Tibial artery (tissue), 4 donors: ENCODE data around the gene ARR3.
"Not testable (repeated sequence)": the region's sequence is repeated elsewhere in the genome, so short reads cannot be mapped to it uniquely, and the experiment has no call there.

Experiments
- DNase-seq, 2 donors: peaks; one replicate each; pipeline ENCODE4 v3.0.0-alpha.2; 2019
- H3K27ac ChIP-seq, 2 donors: fragments of 200-600 bp; sonication (generic) in 1 of 2; 1 replicate in 1 of 2; 2 replicates in 1 of 2; pipeline ENCODE4 v1.5.1; 2018 to 2019; ENCODE audit warnings: mild to moderate bottlenecking in 1 of 2
- H3K27me3 ChIP-seq, 2 donors: fragments of 200-600 bp; sonication (generic) in 1 of 2; one replicate each; pipeline versions ENCODE4 v1.5.1 to v1.6.0; 2016 to 2019
- H3K36me3 ChIP-seq, 3 donors: fragments of 200-600 bp; sonication (generic) in 2 of 3; one replicate each; pipeline ENCODE4 v1.5.1; 2016 to 2019; ENCODE audit warnings: mild to moderate bottlenecking in 2 of 3
- H3K4me1 ChIP-seq, 4 donors: fragments of 200-600 bp; sonication (generic) in 2 of 4; 1 replicate in 3 of 4; 2 replicates in 1 of 4; pipeline ENCODE4 v1.5.1; 2016 to 2019
- H3K4me3 ChIP-seq, 2 donors: fragments of 200-600 bp; sonication (generic) in 1 of 2; 1 replicate in 1 of 2; 2 replicates in 1 of 2; pipeline ENCODE4 v1.5.1; 2018 to 2019; ENCODE audit warnings: mild to moderate bottlenecking in 2 of 2
- H3K9me3 ChIP-seq, 3 donors: fragments of 200-600 bp; sonication (generic) in 1 of 3; one replicate each; pipeline ENCODE4 v1.5.1; 2016 to 2019
- CTCF ChIP-seq, 2 experiments: fragments of 200-600 bp in 1 of 2; fragments of 450-650 bp in 1 of 2; IDR thresholded peaks; one replicate each; pipeline ENCODE4 v1.5.1; 2017 to 2019; ENCODE audit warnings: antibody characterized with exemption in 2 of 2, mild to moderate bottlenecking in 1 of 2, moderate library complexity in 1 of 2
- intact Hi-C: fragments of 100-400 bp; cut with DNase I; formaldehyde crosslinking; loops from one replicate; pipeline ENCODE4 v1.15.0; 2023; ENCODE audit warnings: low total_unique reads

Gene ARR3

GRCh38 chrX:70257423-70258288, 10.5 kb upstream of the ARR3 start:
- TF ChIP-seq CTCF (IDR thresholded peaks at IDR 0.05) = no peak
- Histone ChIP-seq H3K27me3 (no peaks in the 10 kb centered on the region), H3K36me3 (no peaks in the 10 kb centered on the region), H3K4me3 (no peak overlapping the region), H3K27ac (no peak overlapping the region), H3K9me3 (no peaks in the 10 kb centered on the region), H3K4me1 (no peaks in the 10 kb centered on the region)
- DNase-seq = no peak
- intact Hi-C loops = no loop called here

- Histone ChIP-seq H3K4me1 (no peaks in the 10 kb centered on the region), H3K27ac (no peak within 1 kb of the TSS), H3K36me3 (no peaks in the 10 kb centered on the region), H3K9me3 (no peaks in the 10 kb centered on the region), H3K4me3 (no peak within 1 kb of the TSS), H3K27me3 (no peaks in the 10 kb centered on the region)
- no peak for DNase-seq
- intact Hi-C loops = no loop called here
- no peak for TF ChIP-seq CTCF (IDR thresholded peaks at IDR 0.05)
Measured at GRCh38 chrX:70260104-70260503, 8.0 kb upstream of the ARR3 start, which contains the start of gene P2RY4. TSS of gene P2RY4 (minus strand) at chrX:70260204. CDS start at chrX:70259624, 580 bp downstream.

- DNase-seq = peak in 1 of 2 donors; percentile 20
- Histone ChIP-seq H3K4me1 (no peaks in the 10 kb centered on the region), H3K9me3 (no peaks in the 10 kb centered on the region), H3K36me3 (no peaks in the 10 kb centered on the region), H3K4me3 (no peak overlapping the region), H3K27me3 (no peaks in the 10 kb centered on the region), H3K27ac (no peak overlapping the region)
- TF ChIP-seq CTCF (IDR thresholded peaks at IDR 0.05) = peak; percentile 32 to 34
- intact Hi-C loops = no loop called here
Measured at GRCh38 chrX:70262952-70263567, 5.1 kb upstream of the ARR3 start.

GRCh38 chrX:70264784-70265183, 3.4 kb upstream of the ARR3 start:
- H3K27me3 ChIP-seq = no peaks in the 10 kb centered on the region
- no peaks in the 10 kb centered on the region for H3K4me1 ChIP-seq
- no peak overlapping the region for H3K4me3 ChIP-seq
- DNase-seq = no peak
- no peaks in the 10 kb centered on the region for H3K9me3 ChIP-seq
- no peak for TF ChIP-seq CTCF (IDR thresholded peaks at IDR 0.05)
- H3K27ac ChIP-seq = no peak overlapping the region
- H3K36me3 ChIP-seq = no peaks in the 10 kb centered on the region
- intact Hi-C loops = no loop called here

GRCh38 chrX:70274029-70274428, 5.9 kb downstream of the ARR3 start:
- intact Hi-C loops, DNase-seq, H3K4me3 ChIP-seq, H3K36me3 ChIP-seq, H3K27ac ChIP-seq, H3K27me3 ChIP-seq, H3K4me1 ChIP-seq, H3K9me3 ChIP-seq: not testable (repeated sequence)

- intact Hi-C loops = no loop called here
- no peaks in the 10 kb centered on the region for H3K27me3 ChIP-seq
- TF ChIP-seq CTCF (IDR thresholded peaks at IDR 0.05) = no peak
- peaks cover 0 to 4% (median 0%) of the 10 kb centered on the region in 3 donors for H3K36me3 ChIP-seq
- H3K27ac ChIP-seq = no peak overlapping the region
- H3K9me3 ChIP-seq = no peaks in the 10 kb centered on the region
- no peaks in the 10 kb centered on the region for H3K4me1 ChIP-seq
- DNase-seq = no peak
- H3K4me3 ChIP-seq = no peak overlapping the region
Measured at GRCh38 chrX:70279081-70279480, 10.9 kb downstream of the ARR3 start.
